NCI-H128 (cell line): Measurements from ENCODE around the gene NRIP2.
A peak's percentile ranks its signal among the peaks of the same experiment; 100 is the strongest.

ENCODE experiments used
- DNase-seq: peaks from one replicate; lab custom pipeline; 2025; ENCODE audit not compliant: unreplicated experiment; lab: John Stamatoyannopoulos, UW

NRIP2 gene

GRCh38 chr12:2783936-2784600 is 50.8 kb downstream of the NRIP2 start:
- DNase-seq: peak; percentile 73

- DNase-seq: no peak
Observed at GRCh38 chr12:2779281-2779680, 55.6 kb downstream of the NRIP2 start.

- no peak for DNase-seq
Observed at GRCh38 chr12:2776129-2776806, 58.6 kb downstream of the NRIP2 start.

- DNase-seq: no peak
Observed at GRCh38 chr12:2775431-2775830, 59.4 kb downstream of the NRIP2 start.
